ENCODE data around the gene EID1. TPM values are rescaled to one million over a fixed set of nuclear protein-coding genes. Genes with fewer than 3 reads are reported as not detected.

Gene EID1
- total and polyA plus RNA-seq, 2 donors (not counting 3 experiments of a cell fraction or from before 2014, with no cell fraction given): 146 to 155 TPM

DNA sequence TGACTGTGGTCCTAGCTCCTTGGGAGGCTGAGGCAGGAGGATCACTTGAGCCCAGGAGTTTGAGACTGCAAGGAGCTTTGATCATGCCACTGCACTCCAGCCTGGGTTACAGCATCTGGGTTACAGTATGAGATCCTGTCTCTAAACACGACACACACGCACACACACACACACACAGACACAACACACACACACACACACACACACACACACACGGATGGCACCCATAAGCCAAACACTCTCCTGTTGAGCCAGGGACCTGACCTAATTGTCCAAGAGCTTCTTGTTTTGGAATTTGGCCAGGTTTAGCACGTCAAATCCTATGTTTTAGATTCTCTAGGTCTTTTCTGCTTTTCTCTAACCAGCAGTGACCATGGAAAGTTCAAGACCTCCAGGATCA, 26.8 kb downstream of the EID1 start:
- Histone ChIP-seq H3K27ac (ENCODE audit: insufficient read depth, low read depth, low read length) (no peak overlapping the region), H3K9me3 (replicated peaks; ENCODE audit: control insufficient read depth, insufficient read depth, low read length) (no peaks in the 10 kb centered on the region), H3K4me2 (ENCODE audit: insufficient read depth, low read length) (no peak overlapping the region), H3K4me1 (ENCODE audit: control insufficient read depth, extremely low read depth, insufficient read depth, low read length) (no peaks in the 10 kb centered on the region), H3K9me1 (replicated peaks; ENCODE audit: control insufficient read depth, extremely low read depth, insufficient read depth, low read length) (no peaks in the 10 kb centered on the region), H2AFZ (ENCODE audit: low read depth, low read length) (no peak overlapping the region), H3K9ac (replicated peaks; ENCODE audit: extremely low read depth, insufficient read depth, low read length) (no peak overlapping the region), H3K27me3 (ENCODE audit: control insufficient read depth in 2 of 2, insufficient read depth in 2 of 2, low read length in 2 of 2) (no peaks in the 10 kb centered on the region), H3K4me3 (replicated peaks in 1 of 3; ENCODE audit: insufficient read depth in 1 of 3, low read depth in 1 of 3, low read length in 3 of 3) (no peak overlapping the region), H3K36me3 (ENCODE audit: control insufficient read depth in 2 of 2, extremely low read depth in 1 of 2, insufficient read depth in 2 of 2, low read length in 2 of 2) (no peaks in the 10 kb centered on the region), H3K79me2 (ENCODE audit: control insufficient read depth, insufficient read depth, low read length) (no peaks in the 10 kb centered on the region), H4K20me1 (replicated peaks; ENCODE audit: control insufficient read depth, extremely low read depth, insufficient read depth, low read length) (no peaks in the 10 kb centered on the region)
- POLR2A ChIA-PET: no interaction called here
- no TSS peak for BruUV-seq (replicated peaks)
- CTCF ChIA-PET: interaction anchor here (1.3 kb wide), 1 partner anchor 10 kb away, joined by 3 read pairs; no protein-coding TSS in a partner anchor
- dilution Hi-C loops (cut with MboI; ENCODE audit: extremely low pct_ligation_motif_present, low sequenced_read_pairs) (no loop called here), intact Hi-C loops (cut with micrococcal nuclease) (no loop called here)
- no peak for TF ChIP-seq FOS (IDR thresholded peaks at IDR 0.05; ENCODE audit: borderline replicate concordance, insufficient read depth, low read length)
- TF ChIP-seq EZH2 (IDR thresholded peaks at IDR 0.05; ENCODE audit: borderline replicate concordance, low read depth, low read length, severe bottlenecking): no peak
- no peak for TF ChIP-seq MAX (IDR thresholded peaks at IDR 0.05; ENCODE audit: insufficient read depth, insufficient read length)
- TF ChIP-seq POLR2AphosphoS5 (IDR thresholded peaks at IDR 0.05; ENCODE audit: insufficient read depth, low read depth, low read length): no peak
- TF ChIP-seq, protein P1, sequence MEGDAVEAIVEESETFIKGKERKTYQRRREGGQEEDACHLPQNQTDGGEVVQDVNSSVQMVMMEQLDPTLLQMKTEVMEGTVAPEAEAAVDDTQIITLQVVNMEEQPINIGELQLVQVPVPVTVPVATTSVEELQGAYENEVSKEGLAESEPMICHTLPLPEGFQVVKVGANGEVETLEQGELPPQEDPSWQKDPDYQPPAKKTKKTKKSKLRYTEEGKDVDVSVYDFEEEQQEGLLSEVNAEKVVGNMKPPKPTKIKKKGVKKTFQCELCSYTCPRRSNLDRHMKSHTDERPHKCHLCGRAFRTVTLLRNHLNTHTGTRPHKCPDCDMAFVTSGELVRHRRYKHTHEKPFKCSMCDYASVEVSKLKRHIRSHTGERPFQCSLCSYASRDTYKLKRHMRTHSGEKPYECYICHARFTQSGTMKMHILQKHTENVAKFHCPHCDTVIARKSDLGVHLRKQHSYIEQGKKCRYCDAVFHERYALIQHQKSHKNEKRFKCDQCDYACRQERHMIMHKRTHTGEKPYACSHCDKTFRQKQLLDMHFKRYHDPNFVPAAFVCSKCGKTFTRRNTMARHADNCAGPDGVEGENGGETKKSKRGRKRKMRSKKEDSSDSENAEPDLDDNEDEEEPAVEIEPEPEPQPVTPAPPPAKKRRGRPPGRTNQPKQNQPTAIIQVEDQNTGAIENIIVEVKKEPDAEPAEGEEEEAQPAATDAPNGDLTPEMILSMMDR (IDR thresholded peaks at IDR 0.05; ENCODE audit: extremely low read depth in 1 of 2, insufficient read depth in 1 of 2, low read depth in 1 of 2, low read length in 2 of 2): no peak
- no peak for TF ChIP-seq MYC (IDR thresholded peaks at IDR 0.05; ENCODE audit: low read depth, low read length)
- no peak for TF ChIP-seq POLR2A (IDR thresholded peaks at IDR 0.05; ENCODE audit: low read depth, low read length)
- FAIRE-seq (no peak), DNase-seq (ENCODE audit: low read depth, low spot score) (no peak)
